ENCODE measurements around the gene EEF1AKMT4. TPM values are rescaled to one million over a fixed set of nuclear protein-coding genes. Genes with fewer than 3 reads are reported as not detected.
A peak's percentile ranks its signal among the peaks of the same experiment; 100 is the strongest.

EEF1AKMT4 gene
- total and polyA plus RNA-seq, 2 of the 8 experiments (the other 6 are each of a cell fraction or from before 2014, with no cell fraction given), result 9.3 to 30.1 TPM

- Histone ChIP-seq H2BK5ac (ENCODE audit: low read depth, low read length) (no peak overlapping the region), H3K27me3 (replicated peaks in 1 of 4; ENCODE audit: control insufficient read depth in 3 of 4, extremely low read depth in 1 of 4, insufficient read depth in 3 of 4, low read length in 3 of 4) (no peaks in the 10 kb centered on the region), H3K79me1 (ENCODE audit: low read depth, low read length) (no peaks in the 10 kb centered on the region), H2BK120ac (replicated peaks; ENCODE audit: low read depth, low read length) (no peak overlapping the region), H2AFZ (ENCODE audit: low read length) (no peak overlapping the region), H3K23me2 (ENCODE audit: low read depth, low read length) (no peaks in the 10 kb centered on the region), H2BK20ac (ENCODE audit: low read length) (no peak overlapping the region), H3K9me3 (ENCODE audit: insufficient read depth in 2 of 2, low read depth in 1 of 2, low read length in 1 of 2) (no peaks in the 10 kb centered on the region), H2BK12ac (ENCODE audit: low read depth, low read length) (no peak overlapping the region), H3K56ac (replicated peaks; ENCODE audit: insufficient read length, low read depth, low read length) (no peak overlapping the region), H3K14ac (ENCODE audit: insufficient read length) (no peak overlapping the region), H3K27ac (ENCODE audit: low read depth, low read length) (no peak overlapping the region), H3K4me1 (replicated peaks in 1 of 4; ENCODE audit: control insufficient read depth in 3 of 4, insufficient read depth in 4 of 4, low read length in 3 of 4) (no peaks in the 10 kb centered on the region), H3K79me2 (ENCODE audit: control insufficient read depth in 1 of 2, insufficient read depth in 2 of 2, low read length in 2 of 2) (no peaks in the 10 kb centered on the region), H4K5ac (ENCODE audit: insufficient read length, low read depth, low read length) (no peak overlapping the region), H4K8ac (ENCODE audit: extremely low read depth, insufficient read depth, low read length) (no peak overlapping the region), H3K4ac (replicated peaks; ENCODE audit: insufficient read length, low read depth, low read length) (no peak overlapping the region), H3K36me3 (ENCODE audit: control insufficient read depth in 2 of 4, insufficient read depth in 4 of 4, low read length in 3 of 4) (no peaks in the 10 kb centered on the region), H3K9ac (replicated peaks in 1 of 4; ENCODE audit: extremely low read depth in 1 of 4, low read depth in 3 of 4, low read length in 3 of 4) (no peak overlapping the region), H3K18ac (ENCODE audit: extremely low read depth, low read length) (no peak overlapping the region), H4K20me1 (replicated peaks in 1 of 2; ENCODE audit: control insufficient read depth in 1 of 2, insufficient read depth in 2 of 2, low read length in 2 of 2) (no peaks in the 10 kb centered on the region), H3K4me2 (ENCODE audit: insufficient read depth in 1 of 2, low read depth in 2 of 2, low read length in 2 of 2) (no peak overlapping the region), H3K23ac (ENCODE audit: insufficient read length) (no peak overlapping the region), H2BK15ac (ENCODE audit: low read length) (no peak overlapping the region), H2AK5ac (ENCODE audit: low read depth, low read length) (no peak overlapping the region), H4K91ac (replicated peaks; ENCODE audit: insufficient read length, low read length) (no peak overlapping the region), H3K4me3 (ENCODE audit: extremely low read depth in 1 of 4, insufficient read depth in 2 of 4, low read depth in 3 of 4, low read length in 4 of 4) (no peak overlapping the region)
- TF ChIP-seq TAF1 (IDR thresholded peaks at IDR 0.05; ENCODE audit: low read depth, low read length), result no peak
- TF ChIP-seq EP300 (IDR thresholded peaks at IDR 0.05; ENCODE audit: borderline replicate concordance in 1 of 2, low read depth in 2 of 2, low read length in 2 of 2), result no peak
- TF ChIP-seq, protein P1, sequence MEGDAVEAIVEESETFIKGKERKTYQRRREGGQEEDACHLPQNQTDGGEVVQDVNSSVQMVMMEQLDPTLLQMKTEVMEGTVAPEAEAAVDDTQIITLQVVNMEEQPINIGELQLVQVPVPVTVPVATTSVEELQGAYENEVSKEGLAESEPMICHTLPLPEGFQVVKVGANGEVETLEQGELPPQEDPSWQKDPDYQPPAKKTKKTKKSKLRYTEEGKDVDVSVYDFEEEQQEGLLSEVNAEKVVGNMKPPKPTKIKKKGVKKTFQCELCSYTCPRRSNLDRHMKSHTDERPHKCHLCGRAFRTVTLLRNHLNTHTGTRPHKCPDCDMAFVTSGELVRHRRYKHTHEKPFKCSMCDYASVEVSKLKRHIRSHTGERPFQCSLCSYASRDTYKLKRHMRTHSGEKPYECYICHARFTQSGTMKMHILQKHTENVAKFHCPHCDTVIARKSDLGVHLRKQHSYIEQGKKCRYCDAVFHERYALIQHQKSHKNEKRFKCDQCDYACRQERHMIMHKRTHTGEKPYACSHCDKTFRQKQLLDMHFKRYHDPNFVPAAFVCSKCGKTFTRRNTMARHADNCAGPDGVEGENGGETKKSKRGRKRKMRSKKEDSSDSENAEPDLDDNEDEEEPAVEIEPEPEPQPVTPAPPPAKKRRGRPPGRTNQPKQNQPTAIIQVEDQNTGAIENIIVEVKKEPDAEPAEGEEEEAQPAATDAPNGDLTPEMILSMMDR (IDR thresholded peaks at IDR 0.05; ENCODE audit: control extremely low read depth in 1 of 3, insufficient read depth in 1 of 3, low read depth in 1 of 3, low read length in 3 of 3), result peak; percentile 19 to 49 (median 41); a peak in 3 of 4 replicates
- TF ChIP-seq YY1 (IDR thresholded peaks at IDR 0.05; ENCODE audit: low read depth, low read length), result no peak
- peak in 1 of 2 experiments; percentile 58 for DNase-seq (ENCODE audit: low read depth in 1 of 2, low spot score in 2 of 2)
- FAIRE-seq, result no peak
- WGBS, 2 experiments (ENCODE audit: extremely low coverage in 1 of 2, insufficient coverage in 1 of 2, insufficient read length in 1 of 2, insufficient replicate concordance in 2 of 2, low coverage in 1 of 2, low lambda C conversion rate in 2 of 2, missing lambda C conversion rate in 1 of 2), result 74% methylated on average over 8 of the region's 10 CpGs; no CpG with 5 or more reads in 1 of the 2 experiments
- CTCF ChIA-PET (ENCODE audit: partially characterized antibody), result interaction anchor here (0.6 to 8.3 kb wide), 14 partner anchors 7 to 385 kb away, joined by 3 to 52 read pairs (median 4); partner anchors contain the start of genes CAMK2N2 and VWA5B2
- POLR2A ChIA-PET (ENCODE audit: partially characterized antibody), result interaction anchor here (0.7 kb wide), 1 partner anchor 105 kb away, joined by 3 read pairs; the partner anchor contains the start of gene ABCF3
Observed at GRCh38 chr3:184290331-184290730, 40.9 kb downstream of the EEF1AKMT4 start.

All from H1 (cell line).